Measurements from ENCODE around the gene ZDHHC14.

ZDHHC14 gene

GRCh38 chr6:157511682-157512381 lies 130.8 kb downstream of the ZDHHC14 start:
- H3K27ac ChIP-seq, result no peak overlapping the region
- TF ChIP-seq CTCF (conservative IDR thresholded peaks at IDR 0.05; ENCODE audit: low read depth), result no peak
- CTCF ChIA-PET, result interaction anchor here (0.6 kb wide), 1 partner anchor 10 kb away, joined by 3 read pairs; no protein-coding TSS in a partner anchor
- DNase-seq (ENCODE audit: low spot score), result no peak
- POLR2A ChIA-PET (ENCODE audit: low non-redundant PET), result no interaction called here

DNA sequence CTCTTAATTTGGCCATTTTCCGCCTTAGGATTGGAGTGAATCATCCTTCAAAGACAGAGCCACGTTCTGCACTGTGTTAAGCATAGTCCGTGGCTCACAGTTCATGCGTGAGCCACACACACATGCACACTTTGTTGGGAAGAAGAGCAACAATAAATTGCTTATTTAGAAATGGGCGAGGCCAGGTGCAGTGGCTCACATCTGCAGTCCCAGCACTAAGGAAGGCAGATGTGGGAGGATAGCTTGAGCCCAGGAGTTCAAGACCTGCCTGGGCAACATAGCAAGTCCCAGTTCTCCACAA lies 131.3 kb downstream of the ZDHHC14 start:
- CTCF ChIA-PET, result no interaction called here
- no peak overlapping the region for H3K27ac ChIP-seq
- TF ChIP-seq CTCF (conservative IDR thresholded peaks at IDR 0.05; ENCODE audit: low read depth), result no peak
- no peak for DNase-seq (ENCODE audit: low spot score)
- POLR2A ChIA-PET (ENCODE audit: low non-redundant PET), result no interaction called here

DNA sequence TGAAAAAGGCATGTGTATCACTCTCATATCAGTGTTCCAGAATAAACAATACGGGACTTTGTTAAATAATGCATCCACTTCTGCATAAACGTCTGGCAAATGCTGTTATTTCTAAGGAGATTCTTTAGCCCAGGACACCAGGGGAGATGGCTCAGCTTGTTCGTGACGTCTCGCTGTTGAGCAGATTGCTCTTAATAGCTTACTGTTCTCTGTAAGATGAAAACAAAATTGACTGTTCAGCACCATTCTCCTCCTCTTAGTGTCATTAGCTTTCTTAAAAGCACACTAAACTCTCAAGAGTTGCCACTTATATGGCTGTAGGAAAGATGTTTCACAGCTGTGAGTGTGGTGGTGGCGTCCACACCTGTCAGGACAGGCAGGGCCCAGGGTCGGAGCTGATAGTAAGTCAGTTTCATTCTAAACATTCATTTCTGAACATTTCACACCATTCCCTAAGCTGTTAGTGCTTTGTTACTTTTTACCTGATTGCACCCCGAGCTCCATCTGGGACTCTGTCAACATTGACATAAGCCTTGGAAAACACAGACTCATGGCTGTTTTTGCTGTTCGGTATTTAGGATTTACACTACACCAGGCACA lies 132.1 kb downstream of the ZDHHC14 start:
- no peak for DNase-seq (ENCODE audit: low spot score)
- TF ChIP-seq CTCF (conservative IDR thresholded peaks at IDR 0.05; ENCODE audit: low read depth), result no peak
- ChIA-PET CTCF (no interaction called here), POLR2A (ENCODE audit: low non-redundant PET) (no interaction called here)
- H3K27ac ChIP-seq, result no peak overlapping the region

GRCh38 chr6:157513619-157514485 lies 132.9 kb downstream of the ZDHHC14 start:
- DNase-seq (ENCODE audit: low spot score), result no peak
- ChIA-PET POLR2A (ENCODE audit: low non-redundant PET) (no interaction called here), CTCF (no interaction called here)
- TF ChIP-seq CTCF (conservative IDR thresholded peaks at IDR 0.05; ENCODE audit: low read depth), result no peak
- no peak overlapping the region for H3K27ac ChIP-seq

DNA sequence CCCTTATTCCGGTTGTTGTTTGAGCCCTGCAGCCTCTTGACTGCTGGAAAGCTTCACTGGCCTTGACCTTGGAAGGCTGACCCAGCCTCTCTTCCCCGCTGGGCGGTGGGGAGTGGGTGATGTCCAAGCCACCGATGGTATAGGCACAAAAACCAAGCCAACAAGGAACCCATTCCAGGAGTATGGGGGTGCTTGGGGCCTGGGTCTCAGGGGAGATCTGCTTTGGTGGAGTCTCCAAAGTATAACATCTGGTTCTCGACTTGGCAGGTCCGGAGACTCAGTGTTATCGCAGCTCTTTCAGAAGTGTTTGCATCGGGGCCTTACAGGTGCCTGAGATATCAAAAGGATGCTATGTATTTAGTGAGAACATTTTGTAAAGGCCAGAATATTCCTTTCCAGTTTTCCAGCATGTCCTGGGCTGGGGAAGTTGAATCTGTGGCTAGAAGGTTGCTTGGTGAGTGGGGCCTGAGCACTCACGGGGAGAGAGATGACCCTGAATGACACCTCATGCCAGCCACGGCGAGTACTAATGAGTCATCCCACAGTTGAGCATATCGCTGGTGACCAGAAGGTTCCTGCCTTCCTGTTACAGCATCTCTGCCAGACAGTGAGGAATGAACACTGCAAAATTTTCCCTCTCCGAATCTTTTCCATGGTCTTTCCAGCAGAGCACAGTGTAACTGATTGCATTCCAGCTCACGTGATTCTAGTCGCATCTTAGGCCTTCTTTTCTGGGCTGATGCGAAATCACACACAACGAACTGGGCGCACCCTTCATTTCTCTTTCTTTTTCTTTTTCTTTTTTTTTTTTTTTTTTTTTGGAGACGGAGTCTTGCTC lies 133.9 kb downstream of the ZDHHC14 start:
- DNase-seq (ENCODE audit: low spot score), result peak; percentile 67
- CTCF ChIA-PET, result interaction anchor here (0.6 kb wide), 1 partner anchor 582 kb away, joined by 3 read pairs; no protein-coding TSS in a partner anchor
- no peak for TF ChIP-seq CTCF (conservative IDR thresholded peaks at IDR 0.05; ENCODE audit: low read depth)

More for the DNA sequence above, 133.9 kb downstream of the ZDHHC14 start:
- no peak overlapping the region for H3K27ac ChIP-seq
- POLR2A ChIA-PET (ENCODE audit: low non-redundant PET), result no interaction called here

Data from RWPE1 (cell line).